KMS-11 (cell line): ENCODE results near the gene TTC31.
"Not testable (repeated sequence)": the region's sequence is repeated elsewhere in the genome, so short reads cannot be mapped to it uniquely, and the experiment has no call there.

Source experiments
- H2AFZ ChIP-seq: fragments of 200-600 bp; sonication (generic); 2 replicates; pipeline ENCODE4 v1.6.1; 2016; ENCODE audit warnings: antibody characterized with exemption, mixed run types, low read depth
- H3K27ac ChIP-seq: fragments of 200-600 bp; sonication (generic); 2 replicates; pipeline ENCODE4 v1.6.1; 2016; ENCODE audit warnings: mild to moderate bottlenecking, mixed run types
- H3K27me3 ChIP-seq: fragments of 200-600 bp; sonication (generic); 2 replicates; pipeline ENCODE4 v1.6.1; 2017; ENCODE audit warnings: mild to moderate bottlenecking, low read depth, mixed run types, moderate library complexity; ENCODE audit not compliant: insufficient read depth
- H3K36me3 ChIP-seq: fragments of 200-600 bp; sonication (generic); 2 replicates; pipeline ENCODE4 v1.6.1; 2017; ENCODE audit warnings: mild to moderate bottlenecking, mixed run types; ENCODE audit not compliant: insufficient read depth
- H3K4me1 ChIP-seq: fragments of 200-600 bp; sonication (generic); 2 replicates; pipeline ENCODE4 v1.6.1; 2016; ENCODE audit warnings: mild to moderate bottlenecking, low read depth, mixed run types; ENCODE audit not compliant: poor library complexity, severe bottlenecking
- H3K4me2 ChIP-seq: fragments of 200-600 bp; sonication (generic); 2 replicates; pipeline ENCODE4 v1.7.0; 2016; ENCODE audit warnings: mild to moderate bottlenecking, mixed run types
- H3K4me3 ChIP-seq: fragments of 200-600 bp; sonication (generic); IDR thresholded peaks from 2 replicates; pipeline ENCODE4 v1.6.1; 2017; ENCODE audit warnings: low read depth, low read length, mixed read lengths; ENCODE audit not compliant: insufficient read depth
- H3K79me2 ChIP-seq: fragments of 200-600 bp; sonication (generic); 2 replicates; pipeline ENCODE4 v1.6.1; 2016; ENCODE audit warnings: low read depth, mixed run types; ENCODE audit not compliant: insufficient read depth
- H3K9ac ChIP-seq: fragments of 200-600 bp; sonication (generic); 2 replicates; pipeline ENCODE4 v1.6.1; 2016; ENCODE audit warnings: mild to moderate bottlenecking, mixed run types
- H4K20me1 ChIP-seq: fragments of 200-600 bp; sonication (generic); 2 replicates; pipeline ENCODE4 v1.6.1; 2016; ENCODE audit warnings: mild to moderate bottlenecking, mixed run types; ENCODE audit not compliant: insufficient read depth
- TF ChIP-seq, protein P1 (sequence below): fragments of 200-600 bp; sonication (generic); conservative IDR thresholded peaks from 2 replicates; pipeline ENCODE4 v1.6.1; 2017; ENCODE audit warnings: low read depth, mild to moderate bottlenecking, antibody characterized with exemption, low read length, moderate library complexity, mixed read lengths

Gene TTC31

DNA sequence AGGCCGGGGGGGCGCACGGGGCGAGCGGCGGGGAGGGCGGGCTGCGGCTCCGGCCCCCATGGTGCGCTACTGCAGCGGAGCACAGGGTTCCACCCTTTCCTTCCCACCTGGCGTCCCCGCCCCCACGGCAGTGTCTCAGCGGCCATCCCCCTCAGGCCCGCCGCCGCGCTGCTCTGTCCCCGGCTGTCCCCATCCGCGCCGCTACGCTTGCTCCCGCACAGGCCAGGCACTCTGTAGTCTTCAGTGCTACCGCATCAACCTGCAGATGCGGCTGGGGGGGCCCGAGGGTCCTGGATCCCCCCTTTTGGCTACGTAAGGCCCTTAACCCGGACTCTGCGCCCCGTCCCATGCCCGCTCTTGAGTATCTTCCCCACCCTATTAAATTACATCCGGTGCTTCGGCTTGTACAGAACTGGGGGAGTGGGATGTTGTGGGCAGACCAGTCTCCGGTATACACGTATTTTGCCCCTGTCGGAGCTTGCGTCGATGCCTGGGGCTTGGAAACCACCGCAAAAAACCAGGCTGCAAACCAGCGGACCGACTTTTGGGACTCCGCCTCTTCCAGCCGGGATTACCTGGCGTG, 25.2 kb upstream of the TTC31 start:
- Histone ChIP-seq H4K20me1 (no peaks in the 10 kb centered on the region), H3K4me1 (peaks cover 27% of the 10 kb centered on the region), H2AFZ (peak overlapping the region; percentile 94; the same call in 1 of the 2 replicates), H3K36me3 (no peaks in the 10 kb centered on the region), H3K9ac (peak overlapping the region; percentile 80), H3K4me2 (peak overlapping the region; percentile 89), H3K27ac (peak overlapping the region; percentile 89), H3K79me2 (peaks cover 14% of the 10 kb centered on the region; the same call in 1 of the 2 replicates), H3K27me3 (no peaks in the 10 kb centered on the region), H3K4me3 (peak overlapping the region; percentile 84)
- TF ChIP-seq, protein P1, sequence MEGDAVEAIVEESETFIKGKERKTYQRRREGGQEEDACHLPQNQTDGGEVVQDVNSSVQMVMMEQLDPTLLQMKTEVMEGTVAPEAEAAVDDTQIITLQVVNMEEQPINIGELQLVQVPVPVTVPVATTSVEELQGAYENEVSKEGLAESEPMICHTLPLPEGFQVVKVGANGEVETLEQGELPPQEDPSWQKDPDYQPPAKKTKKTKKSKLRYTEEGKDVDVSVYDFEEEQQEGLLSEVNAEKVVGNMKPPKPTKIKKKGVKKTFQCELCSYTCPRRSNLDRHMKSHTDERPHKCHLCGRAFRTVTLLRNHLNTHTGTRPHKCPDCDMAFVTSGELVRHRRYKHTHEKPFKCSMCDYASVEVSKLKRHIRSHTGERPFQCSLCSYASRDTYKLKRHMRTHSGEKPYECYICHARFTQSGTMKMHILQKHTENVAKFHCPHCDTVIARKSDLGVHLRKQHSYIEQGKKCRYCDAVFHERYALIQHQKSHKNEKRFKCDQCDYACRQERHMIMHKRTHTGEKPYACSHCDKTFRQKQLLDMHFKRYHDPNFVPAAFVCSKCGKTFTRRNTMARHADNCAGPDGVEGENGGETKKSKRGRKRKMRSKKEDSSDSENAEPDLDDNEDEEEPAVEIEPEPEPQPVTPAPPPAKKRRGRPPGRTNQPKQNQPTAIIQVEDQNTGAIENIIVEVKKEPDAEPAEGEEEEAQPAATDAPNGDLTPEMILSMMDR: no peak

DNA sequence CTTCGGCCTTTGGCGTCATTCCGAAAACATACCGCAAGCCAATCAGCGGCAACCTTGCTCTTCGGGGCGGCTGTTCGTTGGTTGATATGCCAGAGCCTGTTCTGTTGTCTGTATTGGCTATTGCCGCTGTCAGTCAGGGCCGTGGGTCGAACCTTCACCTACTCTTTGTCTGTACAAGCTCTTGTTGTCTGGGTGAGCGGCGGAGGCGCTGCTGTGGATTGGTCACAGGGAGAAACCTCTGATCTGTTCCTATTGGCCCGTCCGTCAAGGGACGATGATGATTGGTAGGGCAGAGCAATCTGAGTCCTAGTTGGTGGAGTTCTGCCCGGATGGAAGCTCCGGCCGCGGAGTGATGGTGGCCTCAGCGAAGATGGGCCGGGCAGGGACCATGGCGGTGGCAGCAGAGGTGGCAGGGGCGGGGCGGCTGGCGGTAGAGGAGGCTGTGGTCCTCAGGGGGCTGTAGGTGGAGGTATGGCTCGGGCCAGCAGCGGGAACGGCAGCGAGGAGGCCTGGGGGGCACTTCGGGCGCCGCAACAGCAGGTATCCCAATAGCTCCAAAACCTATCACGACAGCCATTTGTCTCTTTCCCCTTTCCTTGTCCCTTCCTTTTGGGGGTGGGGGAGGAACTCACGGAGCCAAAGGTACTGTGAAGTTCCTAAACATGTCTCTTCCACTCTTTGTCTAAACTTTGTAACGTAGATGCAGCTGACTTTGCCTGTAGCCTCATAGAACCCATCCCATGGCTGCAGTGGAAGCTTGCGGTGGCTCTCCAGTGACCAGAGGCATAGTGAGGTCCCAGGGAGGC, 24.5 kb upstream of the TTC31 start, which contains the start of gene WBP1:
TSS of gene WBP1 (plus strand) at position 307 of the 806 bp plus-strand sequence. CDS start at position 472, 165 bp downstream.
- Histone ChIP-seq H3K27ac (peak within 1 kb of the TSS; percentile 89), H3K9ac (peak within 1 kb of the TSS; percentile 80), H3K27me3 (no peaks in the 10 kb centered on the region), H2AFZ (peak within 1 kb of the TSS; percentile 94; the same call in 1 of the 2 replicates), H3K4me3 (peak within 1 kb of the TSS; percentile 84), H3K79me2 (peaks cover 18% of the 10 kb centered on the region; the same call in 1 of the 2 replicates), H4K20me1 (no peaks in the 10 kb centered on the region), H3K36me3 (no peaks in the 10 kb centered on the region), H3K4me2 (peak within 1 kb of the TSS; percentile 99), H3K4me1 (peaks cover 25% of the 10 kb centered on the region)
- TF ChIP-seq, protein P1: no peak

DNA sequence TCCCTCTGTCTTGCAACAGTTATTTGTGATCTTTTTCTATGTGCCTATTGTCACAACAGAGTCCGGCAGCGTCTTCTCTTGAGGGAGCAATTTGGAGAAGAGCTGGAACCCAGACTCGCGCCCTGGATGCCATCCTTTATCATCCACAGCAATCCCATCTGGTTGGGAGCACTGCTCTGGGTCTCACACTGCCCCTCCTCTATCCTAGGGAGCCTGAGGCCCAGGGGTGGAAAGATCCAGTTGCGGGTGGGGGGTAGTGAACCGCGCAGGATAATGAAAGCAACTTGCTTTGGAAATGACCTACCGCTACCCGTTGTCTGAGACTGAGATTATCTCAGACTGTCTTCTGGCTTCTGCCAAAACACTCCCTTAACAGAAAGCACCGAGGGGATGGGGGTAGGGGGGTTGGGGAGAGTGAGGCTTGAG, 23.9 kb upstream of the TTC31 start:
- H3K27ac ChIP-seq: peak overlapping the region; percentile 27; the same call in 1 of the 2 replicates
- peak overlapping the region; percentile 6 for H3K4me3 ChIP-seq
- no peaks in the 10 kb centered on the region for H3K27me3 ChIP-seq
- H3K36me3 ChIP-seq: no peaks in the 10 kb centered on the region
- H3K4me1 ChIP-seq: peaks cover 27% of the 10 kb centered on the region
- H3K9ac ChIP-seq: peak overlapping the region; percentile 43; the same call in 1 of the 2 replicates
- H3K4me2 ChIP-seq: peak overlapping the region; percentile 85
- no peak overlapping the region for H2AFZ ChIP-seq
- no peaks in the 10 kb centered on the region for H4K20me1 ChIP-seq
- peaks cover 22% of the 10 kb centered on the region for H3K79me2 ChIP-seq
- TF ChIP-seq, protein P1: no peak

DNA sequence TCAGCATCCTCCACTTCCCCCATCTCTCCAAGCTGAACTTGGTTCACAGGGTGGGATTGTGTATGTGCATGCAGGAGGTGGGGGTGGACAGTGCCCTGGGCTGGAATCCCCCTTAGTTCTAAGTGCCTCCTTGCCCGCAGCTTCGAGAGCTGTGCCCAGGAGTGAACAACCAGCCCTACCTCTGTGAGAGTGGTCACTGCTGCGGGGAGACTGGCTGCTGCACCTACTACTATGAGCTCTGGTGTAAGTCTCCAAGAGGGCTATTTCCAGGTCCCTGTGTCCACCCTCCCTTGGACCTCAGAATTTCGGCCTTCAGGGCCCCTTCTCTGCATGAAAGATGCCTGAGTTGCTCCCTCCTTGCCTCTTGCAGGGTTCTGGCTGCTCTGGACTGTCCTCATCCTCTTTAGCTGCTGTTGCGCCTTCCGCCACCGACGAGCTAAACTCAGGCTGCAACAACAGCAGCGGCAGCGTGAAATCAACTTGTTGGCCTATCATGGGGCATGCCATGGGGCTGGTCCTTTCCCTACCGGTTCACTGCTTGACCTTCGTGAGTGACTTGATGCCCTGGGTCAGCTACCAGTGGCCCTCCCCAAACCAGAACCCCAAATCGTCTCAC, 23.3 kb upstream of the TTC31 start:
- H4K20me1 ChIP-seq, H3K36me3 ChIP-seq, H2AFZ ChIP-seq, H3K27me3 ChIP-seq, H3K9ac ChIP-seq, H3K4me3 ChIP-seq, H3K27ac ChIP-seq: not testable (repeated sequence)
- H3K79me2 ChIP-seq: peaks cover 29% of the 10 kb centered on the region
- peaks cover 26% of the 10 kb centered on the region for H3K4me1 ChIP-seq
- H3K4me2 ChIP-seq: peak overlapping the region; percentile 85; the same call in 1 of the 2 replicates

DNA sequence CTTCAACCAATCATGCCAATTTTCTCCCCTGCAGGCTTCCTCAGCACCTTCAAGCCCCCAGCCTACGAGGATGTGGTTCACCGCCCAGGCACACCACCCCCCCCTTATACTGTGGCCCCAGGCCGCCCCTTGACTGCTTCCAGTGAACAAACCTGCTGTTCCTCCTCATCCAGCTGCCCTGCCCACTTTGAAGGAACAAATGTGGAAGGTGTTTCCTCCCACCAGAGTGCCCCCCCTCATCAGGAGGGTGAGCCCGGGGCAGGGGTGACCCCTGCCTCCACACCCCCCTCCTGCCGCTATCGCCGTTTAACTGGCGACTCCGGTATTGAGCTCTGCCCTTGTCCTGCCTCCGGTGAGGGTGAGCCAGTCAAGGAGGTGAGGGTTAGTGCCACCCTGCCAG, 22.7 kb upstream of the TTC31 start:
- H3K4me2 ChIP-seq, H3K4me3 ChIP-seq, H3K36me3 ChIP-seq, H3K9ac ChIP-seq, H3K27ac ChIP-seq, H2AFZ ChIP-seq, H3K27me3 ChIP-seq, H4K20me1 ChIP-seq: not testable (repeated sequence)
- Histone ChIP-seq H3K4me1 (peaks cover 26% of the 10 kb centered on the region), H3K79me2 (peaks cover 31% of the 10 kb centered on the region)
